GM11168 (cell line): ENCODE measurements around the gene TNIK.

Experiments
- in situ Hi-C: fragments of 300-500 bp; cut with MboI; formaldehyde crosslinking; loops from one replicate; pipeline ENCODE4 v1.12.0; 2022; ENCODE audit warnings: low sequenced_read_pairs; ENCODE audit not compliant: unreplicated experiment

Gene TNIK

DNA sequence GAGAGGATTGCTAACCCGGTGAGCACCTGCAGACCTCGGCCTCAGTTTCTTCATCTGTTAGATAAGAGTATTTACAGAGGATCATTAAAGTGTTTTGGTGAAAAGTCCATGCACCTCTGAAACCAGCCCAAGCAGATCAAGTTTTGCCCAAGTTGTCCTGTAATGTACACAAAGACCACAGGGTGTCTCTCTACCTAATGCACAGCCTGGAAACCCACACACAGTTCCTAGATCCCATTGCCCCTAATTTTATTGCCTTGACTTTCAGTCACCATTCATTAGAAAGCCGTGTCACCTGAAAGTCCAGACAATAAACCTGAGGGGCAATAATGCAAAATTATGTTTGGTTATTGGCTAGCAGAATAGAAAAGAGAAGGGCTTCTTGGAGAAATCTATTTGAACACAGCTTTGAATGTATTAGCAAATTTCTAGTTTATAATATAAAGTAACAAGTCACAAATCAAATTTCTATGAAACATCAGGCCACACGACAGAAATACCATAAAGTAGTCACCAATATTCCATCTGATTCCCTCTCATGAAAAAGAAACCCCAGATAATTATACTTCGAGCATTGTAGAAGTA lies 272.4 kb downstream of the TNIK start:
- in situ Hi-C loops = loop anchor here (10.0 kb wide), 1 partner anchor 267 kb away; no protein-coding TSS in a partner anchor

DNA sequence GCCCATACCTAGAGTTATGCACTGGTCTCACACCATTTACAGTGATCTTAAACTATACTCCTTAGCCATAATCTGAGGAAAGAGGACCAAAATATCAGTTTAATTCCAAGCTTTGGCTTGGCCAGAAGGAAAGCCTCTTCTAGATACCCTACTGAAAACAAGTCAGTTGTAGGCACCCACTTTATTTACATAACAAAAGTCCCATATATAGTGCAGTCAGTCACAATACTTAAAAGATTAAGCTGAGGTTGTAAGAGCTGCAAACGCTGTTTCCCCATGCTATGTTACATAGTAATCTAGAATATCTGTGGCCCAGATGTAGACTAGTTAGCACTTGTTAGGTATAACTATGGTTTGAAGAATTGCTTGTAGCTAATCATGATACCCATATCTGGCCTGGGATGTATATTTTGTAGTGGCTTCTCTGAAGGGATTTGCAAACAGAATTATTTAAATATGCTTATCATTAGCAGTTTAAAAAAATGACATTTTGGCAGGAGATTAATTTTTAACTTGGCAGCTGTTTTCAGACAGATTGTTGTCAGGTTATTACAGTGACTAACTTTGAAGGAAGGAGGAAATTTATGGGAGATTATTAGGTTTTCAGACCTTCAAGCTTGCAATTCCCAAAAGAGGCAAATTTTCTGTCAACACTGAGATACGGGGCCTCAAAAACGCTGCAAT lies 273.2 kb downstream of the TNIK start:
- in situ Hi-C loops = loop anchor here (10.0 kb wide), 1 partner anchor 268 kb away; no protein-coding TSS in a partner anchor

- in situ Hi-C loops = loop anchor here (10.0 kb wide), 1 partner anchor 268 kb away; no protein-coding TSS in a partner anchor
Observed at GRCh38 chr3:171186383-171186782, 273.8 kb downstream of the TNIK start.

GRCh38 chr3:171185959-171186358 lies 274.2 kb downstream of the TNIK start:
- in situ Hi-C loops = loop anchor here (10.0 kb wide), 1 partner anchor 269 kb away; no protein-coding TSS in a partner anchor

- in situ Hi-C loops = loop anchor here (10.0 kb wide), 1 partner anchor 270 kb away; no protein-coding TSS in a partner anchor
Observed at GRCh38 chr3:171184372-171184771, 275.8 kb downstream of the TNIK start.

DNA sequence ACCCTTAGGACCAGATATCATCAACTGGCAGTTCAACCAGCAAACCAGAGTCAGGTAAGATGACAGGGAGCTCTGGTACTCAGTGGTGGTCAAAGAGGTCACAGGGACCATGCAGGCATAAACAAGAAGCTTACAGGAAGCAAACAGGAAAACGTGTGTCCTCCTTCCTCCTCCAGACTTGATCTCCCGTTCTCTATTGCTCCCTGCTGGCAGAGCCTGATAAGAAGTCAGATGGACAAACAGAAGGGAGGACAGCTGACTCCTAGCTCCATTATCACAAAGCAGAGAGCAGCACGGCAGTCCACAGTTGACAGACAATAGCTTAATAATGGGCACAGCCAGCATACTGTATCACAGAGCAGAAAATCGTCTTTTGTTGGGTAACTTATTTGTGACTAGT lies 277.2 kb downstream of the TNIK start:
- in situ Hi-C loops = loop anchor here (10.0 kb wide), 1 partner anchor 272 kb away; no protein-coding TSS in a partner anchor

DNA sequence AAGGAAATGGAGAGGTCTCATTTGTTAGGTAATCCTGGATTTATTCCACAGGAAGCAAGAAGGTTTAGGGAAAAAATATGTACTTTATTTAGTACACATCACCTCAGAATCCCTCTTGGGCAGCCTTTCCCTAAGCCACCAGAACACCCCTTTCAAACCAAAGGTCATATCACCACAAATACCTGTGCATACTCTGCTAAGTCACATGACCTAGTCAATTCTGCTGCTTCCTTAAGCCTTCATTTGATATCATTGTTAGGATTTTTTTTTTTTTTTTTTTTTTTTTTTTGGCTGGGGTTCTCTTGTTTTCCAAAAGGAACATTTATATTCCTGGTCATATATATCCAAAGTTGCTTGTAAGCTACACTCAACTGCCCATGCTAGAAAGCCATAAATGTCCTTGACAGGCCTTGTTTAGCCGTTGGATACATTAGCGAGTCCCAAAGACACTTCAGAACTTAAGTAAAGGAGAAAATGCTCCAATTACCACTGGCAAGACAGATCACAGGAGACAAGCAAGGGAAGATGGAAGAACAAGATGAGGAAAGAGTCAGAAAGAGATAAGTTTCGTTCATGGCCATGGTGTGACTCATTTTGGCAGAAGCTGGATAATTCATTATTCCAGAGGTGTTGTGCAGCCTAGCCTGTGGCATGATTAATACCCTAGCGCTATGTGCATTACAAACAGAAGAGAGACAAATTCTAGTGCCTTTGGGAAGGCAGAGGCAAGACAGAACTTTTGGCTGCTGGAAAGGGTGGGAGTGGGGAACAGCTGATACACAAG lies 278.1 kb downstream of the TNIK start:
- in situ Hi-C loops = loop anchor here (10.0 kb wide), 1 partner anchor 273 kb away; no protein-coding TSS in a partner anchor

DNA sequence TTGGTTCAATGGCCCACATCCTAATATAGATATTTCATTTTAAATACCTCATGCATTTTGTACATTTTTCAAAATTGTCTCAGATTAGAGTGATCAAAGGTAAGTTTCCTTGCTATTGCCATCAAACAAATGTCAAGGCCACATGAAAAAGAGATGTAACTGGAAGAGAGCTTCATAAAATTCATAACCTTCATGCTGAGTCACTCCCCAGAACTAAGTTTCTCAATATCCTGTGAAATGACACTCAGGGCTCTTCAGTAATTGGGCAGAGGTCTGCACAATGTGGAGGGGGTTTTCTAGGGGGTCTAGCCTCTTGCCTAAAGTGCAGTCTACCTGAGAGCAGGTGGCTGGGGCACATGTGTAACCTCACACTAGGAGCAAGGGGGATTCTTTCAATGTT lies 281.5 kb downstream of the TNIK start:
- in situ Hi-C loops = no loop called here

DNA sequence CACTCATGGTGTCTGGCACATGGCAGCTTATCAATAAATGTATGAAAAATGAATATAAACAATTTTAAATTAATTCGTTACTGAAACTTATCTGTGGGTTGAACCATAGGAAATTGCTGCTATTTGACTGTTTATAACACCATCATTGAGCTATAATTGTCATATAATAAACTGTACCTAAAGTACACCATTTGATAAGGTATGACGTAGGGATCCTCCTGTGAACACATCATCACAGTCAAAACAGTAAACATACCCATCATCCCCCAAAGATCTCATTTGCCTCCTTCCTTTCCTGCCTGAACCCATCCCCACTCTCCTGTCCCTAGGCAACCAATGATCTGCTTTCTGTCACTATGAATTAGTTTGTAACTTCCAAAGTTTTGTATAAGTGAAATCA lies 282.7 kb downstream of the TNIK start:
- in situ Hi-C loops = no loop called here

DNA sequence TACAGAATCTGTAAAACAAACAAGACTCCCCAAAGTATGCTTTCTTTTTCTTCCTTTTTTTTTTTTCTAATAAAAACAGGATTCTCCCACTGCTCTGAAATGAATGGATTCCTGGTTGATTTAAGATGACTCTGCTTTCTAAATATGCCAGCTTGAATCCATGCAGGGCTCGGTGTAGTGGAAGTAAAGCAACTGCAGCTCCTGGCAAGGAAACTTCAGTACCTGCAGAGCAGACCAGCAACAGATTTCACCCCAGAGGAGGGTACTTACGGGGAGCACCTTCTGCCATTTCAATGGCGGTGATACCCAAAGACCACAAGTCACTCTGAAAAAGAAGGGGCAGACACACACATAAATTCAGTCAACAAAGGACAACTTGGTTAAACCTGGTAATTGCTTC lies 283.1 kb downstream of the TNIK start:
- in situ Hi-C loops = no loop called here

DNA sequence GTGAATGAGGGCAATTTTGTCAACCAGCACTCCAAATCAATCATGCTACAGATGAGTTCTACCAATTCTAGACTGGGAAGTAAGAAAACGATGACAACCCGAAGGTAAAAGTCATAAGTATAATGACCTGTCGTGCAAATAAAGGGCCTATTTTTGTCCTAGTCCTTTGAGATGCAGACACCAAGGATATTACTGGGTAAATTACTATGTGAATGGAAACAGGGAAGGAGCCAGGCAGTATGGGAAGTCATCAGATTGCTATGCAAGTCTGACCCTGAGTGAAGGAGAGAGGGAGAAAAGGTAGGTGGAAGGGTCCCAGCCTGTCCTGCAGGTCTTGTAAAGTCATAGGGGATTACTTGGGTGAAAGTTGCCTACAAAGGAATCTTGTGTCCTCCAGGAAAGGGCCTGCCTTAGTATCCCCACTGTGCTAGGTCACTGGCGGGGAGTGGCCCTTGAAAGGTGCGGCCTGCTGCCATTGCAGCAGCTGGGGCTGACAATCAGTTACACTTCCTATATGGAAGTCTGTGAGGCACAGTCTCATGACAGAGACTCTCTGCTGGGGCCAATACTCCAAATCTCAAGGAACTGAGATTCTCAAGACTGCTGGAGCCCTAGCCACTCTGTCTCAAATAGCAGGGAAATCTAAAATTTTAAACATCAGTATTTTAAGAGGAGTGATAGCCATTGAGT lies 283.8 kb downstream of the TNIK start:
- in situ Hi-C loops = no loop called here

- in situ Hi-C loops = no loop called here
Observed at GRCh38 chr3:171175741-171176234, 284.4 kb downstream of the TNIK start.

DNA sequence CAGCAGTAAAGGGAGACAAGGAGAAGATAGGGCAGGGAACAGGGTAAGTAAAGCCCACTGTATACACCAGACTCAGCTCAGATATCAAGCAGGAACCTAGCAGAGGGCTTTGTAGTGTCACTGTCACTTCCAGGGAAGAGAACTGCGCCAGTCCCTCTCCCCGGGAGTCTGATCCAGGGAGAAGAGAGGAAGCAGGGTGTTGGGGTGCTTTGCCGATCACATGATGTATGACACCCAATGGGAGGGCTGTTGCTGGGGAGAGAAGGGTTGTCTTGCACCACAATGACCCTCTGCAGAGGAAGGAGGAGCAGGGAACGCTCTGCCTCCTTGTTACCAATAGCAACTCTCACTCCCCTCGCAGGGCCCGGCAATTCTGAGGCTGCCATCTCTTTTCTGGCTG lies 286.5 kb downstream of the TNIK start:
- in situ Hi-C loops = no loop called here

DNA sequence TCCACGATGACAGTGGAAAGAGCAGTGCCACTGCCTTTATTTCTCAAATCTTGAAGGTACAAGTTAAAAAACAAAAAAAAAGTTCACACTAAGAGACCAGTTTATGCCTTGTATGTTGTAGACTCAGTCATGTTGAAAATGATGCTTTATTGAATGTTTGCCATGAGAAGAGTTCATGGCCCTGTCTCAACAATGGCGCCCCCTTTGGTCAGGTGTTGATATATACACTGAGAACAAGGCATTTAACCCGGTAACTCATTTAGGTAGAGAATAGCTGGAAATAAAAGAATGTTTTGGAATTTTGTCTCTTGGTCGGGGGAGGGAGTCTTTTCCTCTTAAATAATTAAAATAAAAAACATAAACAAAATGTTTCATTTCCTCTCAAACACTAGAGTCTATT lies 288.1 kb downstream of the TNIK start:
- in situ Hi-C loops = no loop called here

DNA sequence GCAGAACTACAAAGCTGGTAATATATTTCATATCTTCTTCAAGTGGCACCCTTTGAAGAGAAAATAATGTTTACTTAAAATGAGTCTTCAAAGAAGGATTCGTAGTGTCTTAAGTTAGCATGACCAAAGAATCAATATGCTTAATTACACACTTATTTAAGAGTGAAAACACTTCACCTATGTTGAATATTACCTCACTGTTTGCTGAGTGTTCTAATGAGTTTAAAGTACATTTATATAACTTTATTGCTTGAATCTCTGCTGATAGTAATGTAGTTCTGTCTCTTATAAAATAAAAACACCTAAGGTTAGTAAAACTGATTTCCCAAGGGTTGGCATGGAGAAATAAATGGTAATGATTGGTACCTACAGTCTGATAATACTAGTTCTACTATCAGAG lies 290.3 kb downstream of the TNIK start:
- in situ Hi-C loops = loop anchor here (5.0 kb wide), 1 partner anchor 382 kb away; no protein-coding TSS in a partner anchor

GRCh38 chr3:171169443-171169842 lies 290.8 kb downstream of the TNIK start:
- in situ Hi-C loops = loop anchor here (5.0 kb wide), 1 partner anchor 383 kb away; no protein-coding TSS in a partner anchor

GRCh38 chr3:171168551-171168950 lies 291.7 kb downstream of the TNIK start:
- in situ Hi-C loops = loop anchor here (5.0 kb wide), 1 partner anchor 384 kb away; no protein-coding TSS in a partner anchor

DNA sequence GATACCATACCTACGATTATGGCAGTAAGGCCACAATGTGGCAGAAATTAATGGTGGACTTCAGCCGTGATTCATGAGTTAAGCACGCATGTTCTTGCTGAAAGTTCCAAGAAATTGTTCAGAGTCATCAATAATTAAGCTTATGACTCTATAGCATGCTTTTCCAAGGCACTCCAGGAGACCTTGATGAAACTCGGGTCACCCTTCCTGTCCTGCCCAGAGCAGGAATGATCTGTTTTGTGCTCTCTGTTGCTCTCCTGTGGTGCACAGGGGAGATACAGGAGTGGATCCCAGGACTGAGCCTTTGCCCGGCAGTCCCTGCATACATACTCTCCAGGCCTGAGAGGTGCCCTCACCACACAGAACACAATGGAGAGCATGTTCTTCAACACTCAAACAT lies 292.1 kb downstream of the TNIK start:
- in situ Hi-C loops = loop anchor here (5.0 kb wide), 1 partner anchor 384 kb away; no protein-coding TSS in a partner anchor

GRCh38 chr3:171165983-171166382 lies 294.2 kb downstream of the TNIK start:
- in situ Hi-C loops = loop anchor here (5.0 kb wide), 1 partner anchor 386 kb away; no protein-coding TSS in a partner anchor

DNA sequence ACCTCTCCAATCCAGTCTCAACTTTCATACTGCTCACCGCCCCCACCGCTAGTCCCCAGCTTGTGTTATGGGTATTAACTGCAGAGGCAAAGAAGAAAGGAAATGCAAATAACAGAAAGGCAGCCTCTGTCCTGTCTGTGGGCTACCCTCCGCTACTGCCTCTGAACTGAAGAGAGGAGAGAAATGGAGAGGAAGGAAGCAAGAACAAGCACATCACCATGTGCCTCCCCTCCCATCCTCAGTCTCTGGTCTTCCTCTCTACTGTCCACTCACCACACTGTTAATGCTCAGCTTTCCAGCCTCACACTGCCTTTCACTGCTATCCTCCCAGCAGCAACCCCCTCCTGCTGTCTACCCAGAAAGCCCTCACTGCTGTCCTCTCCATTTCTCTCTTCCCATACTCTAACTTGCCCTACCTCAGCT lies 294.7 kb downstream of the TNIK start:
- in situ Hi-C loops = loop anchor here (5.0 kb wide), 1 partner anchor 387 kb away; no protein-coding TSS in a partner anchor
